ENCODE results near the gene UGT1A6. TPM values are rescaled to one million over a fixed set of nuclear protein-coding genes. Genes with fewer than 3 reads are reported as not detected.
A peak's percentile ranks its signal among the peaks of the same experiment; 100 is the strongest.

Gene UGT1A6
- total RNA-seq, 5 donors from 2014 or later (not counting 1 experiment from before 2014, with no cell fraction given), result 0.32 TPM; not detected in 4

- WGBS (ENCODE audit: insufficient coverage), result no CpG with 5 or more reads among the region's 3 CpGs
- H3K36me3 ChIP-seq (ENCODE audit: control insufficient read depth in 2 of 2, extremely low read depth in 1 of 2, insufficient read depth in 1 of 2, low read length in 1 of 2), result no peaks in the 10 kb centered on the region
- no peaks in the 10 kb centered on the region for H3K4me1 Mint-ChIP-seq
- POLR2A ChIA-PET, result no interaction called here
- H3K27me3 ChIP-seq (replicated peaks in 1 of 2; ENCODE audit: control insufficient read depth in 2 of 2, extremely low read depth in 1 of 2, insufficient read depth in 2 of 2, low read length in 1 of 2), result peaks cover 0 to 15% of the 10 kb centered on the region in 2 experiments
- no peak overlapping the region for H3K27ac ChIP-seq (ENCODE audit: low read length)
- no peaks in the 10 kb centered on the region for H3K4me1 ChIP-seq (ENCODE audit: control insufficient read depth in 1 of 2, extremely low read depth in 1 of 2, insufficient read depth in 2 of 2, low read length in 2 of 2)
- H3K4me3 ChIP-seq (ENCODE audit: control insufficient read depth in 1 of 2, extremely low read depth in 1 of 2, low read length in 1 of 2), result no peak overlapping the region
- peaks cover 0 to 6% (median 0%) of the 10 kb centered on the region in 3 donors for H3K9me3 Mint-ChIP-seq
- H3K27ac Mint-ChIP-seq, result no peak overlapping the region
- no peaks in the 10 kb centered on the region for H3K9me3 ChIP-seq
- H3K4me3 Mint-ChIP-seq, result no peak overlapping the region
- no peaks in the 10 kb centered on the region for H3K36me3 Mint-ChIP-seq
- CTCF ChIA-PET, result no interaction called here
- ATAC-seq (replicated peaks in 1 of 4) (no peak), DNase-seq (no peak)
- peaks cover 2 to 13% of the 10 kb centered on the region in 2 donors for H3K27me3 Mint-ChIP-seq
These were observed 9.5 kb downstream of the UGT1A6 start for GRCh38 chr2:233702238-233702637.

- Histone ChIP-seq H3K4me3 (ENCODE audit: control insufficient read depth in 1 of 2, extremely low read depth in 1 of 2, low read length in 1 of 2) (no peak overlapping the region), H3K9me3 (no peaks in the 10 kb centered on the region), H3K4me1 (ENCODE audit: control insufficient read depth in 1 of 2, extremely low read depth in 1 of 2, insufficient read depth in 2 of 2, low read length in 2 of 2) (no peaks in the 10 kb centered on the region), H3K27me3 (replicated peaks in 1 of 2; ENCODE audit: control insufficient read depth in 2 of 2, extremely low read depth in 1 of 2, insufficient read depth in 2 of 2, low read length in 1 of 2) (peaks cover 0 to 20% of the 10 kb centered on the region in 2 experiments), H3K27ac (ENCODE audit: low read length) (no peak overlapping the region), H3K36me3 (ENCODE audit: control insufficient read depth in 2 of 2, extremely low read depth in 1 of 2, insufficient read depth in 1 of 2, low read length in 1 of 2) (no peaks in the 10 kb centered on the region)
- Mint-ChIP-seq H3K27ac (no peak overlapping the region), H3K27me3 (peaks cover 6 to 24% of the 10 kb centered on the region in 2 donors), H3K4me1 (no peaks in the 10 kb centered on the region), H3K36me3 (no peaks in the 10 kb centered on the region), H3K4me3 (no peak overlapping the region), H3K9me3 (peaks cover 0 to 6% (median 0%) of the 10 kb centered on the region in 3 donors)
- 50% methylated on average over 2 of the region's 4 CpGs for WGBS (ENCODE audit: insufficient coverage)
- no peak for ATAC-seq (replicated peaks in 1 of 4)
- no peak for DNase-seq
- CTCF ChIA-PET, result no interaction called here
- POLR2A ChIA-PET, result no interaction called here
These were observed 13.3 kb downstream of the UGT1A6 start for GRCh38 chr2:233705911-233706506.

- no peaks in the 10 kb centered on the region for H3K9me3 ChIP-seq
- no peaks in the 10 kb centered on the region for H3K4me1 Mint-ChIP-seq
- no peaks in the 10 kb centered on the region for H3K36me3 Mint-ChIP-seq
- no peak overlapping the region for H3K4me3 ChIP-seq (ENCODE audit: control insufficient read depth in 1 of 2, extremely low read depth in 1 of 2, low read length in 1 of 2)
- H3K4me1 ChIP-seq (ENCODE audit: control insufficient read depth in 1 of 2, extremely low read depth in 1 of 2, insufficient read depth in 2 of 2, low read length in 2 of 2), result no peaks in the 10 kb centered on the region
- peaks cover 0 to 6% (median 0%) of the 10 kb centered on the region in 3 donors for H3K9me3 Mint-ChIP-seq
- H3K27ac Mint-ChIP-seq, result no peak overlapping the region
- H3K36me3 ChIP-seq (ENCODE audit: control insufficient read depth in 2 of 2, extremely low read depth in 1 of 2, insufficient read depth in 1 of 2, low read length in 1 of 2), result no peaks in the 10 kb centered on the region
- POLR2A ChIA-PET, result no interaction called here
- no peak overlapping the region for H3K27ac ChIP-seq (ENCODE audit: low read length)
- H3K27me3 ChIP-seq (replicated peaks in 1 of 2; ENCODE audit: control insufficient read depth in 2 of 2, extremely low read depth in 1 of 2, insufficient read depth in 2 of 2, low read length in 1 of 2), result peaks cover 0 to 27% of the 10 kb centered on the region in 2 experiments
- CTCF ChIA-PET, result no interaction called here
- DNase-seq (no peak), ATAC-seq (replicated peaks in 1 of 4) (no peak)
- H3K4me3 Mint-ChIP-seq, result no peak overlapping the region
- 86% methylated on average over 1 of the region's 1 CpG for WGBS (ENCODE audit: insufficient coverage)
- H3K27me3 Mint-ChIP-seq, result peaks cover 12 to 29% of the 10 kb centered on the region in 2 donors
These were observed 14.0 kb downstream of the UGT1A6 start for GRCh38 chr2:233706720-233707119.

DNA sequence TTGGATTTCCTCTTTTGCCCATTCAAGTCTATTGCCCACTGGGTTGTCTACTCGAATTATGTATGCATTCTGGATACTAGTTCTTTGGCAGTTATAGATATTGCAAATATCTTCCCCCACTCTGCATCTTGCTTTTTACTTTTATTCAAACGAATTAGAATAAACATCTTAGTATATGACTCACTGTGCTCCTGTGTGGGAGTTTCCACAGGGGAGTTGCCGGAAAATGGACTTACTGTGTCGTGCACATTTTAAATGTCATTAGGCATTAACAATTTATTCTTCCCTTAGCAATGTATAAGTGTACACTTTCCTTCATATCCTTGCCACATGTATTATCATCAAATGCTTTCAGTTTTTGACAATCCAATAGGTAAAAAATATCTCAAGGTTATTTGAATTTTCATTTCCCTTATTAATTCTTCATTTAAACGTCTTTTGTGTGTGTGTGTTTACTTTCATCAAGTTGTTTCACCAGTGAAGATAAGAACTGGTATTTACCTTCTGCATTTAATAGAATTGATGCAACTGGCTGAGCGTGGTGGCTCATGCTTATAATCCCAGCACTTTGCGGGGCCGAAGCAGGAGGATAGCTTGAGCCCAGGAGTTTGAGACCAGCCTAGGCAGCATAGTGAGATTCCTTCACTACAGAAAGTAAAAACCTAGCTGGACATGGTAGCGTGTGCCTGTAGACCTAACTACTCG, 15.4 kb downstream of the UGT1A6 start:
- no peak for ATAC-seq (replicated peaks in 1 of 4)
- no peak overlapping the region for H3K27ac Mint-ChIP-seq
- H3K4me3 Mint-ChIP-seq, result no peak overlapping the region
- ChIA-PET POLR2A (no interaction called here), CTCF (no interaction called here)
- Histone ChIP-seq H3K4me1 (ENCODE audit: control insufficient read depth in 1 of 2, extremely low read depth in 1 of 2, insufficient read depth in 2 of 2, low read length in 2 of 2) (no peaks in the 10 kb centered on the region), H3K27me3 (replicated peaks in 1 of 2; ENCODE audit: control insufficient read depth in 2 of 2, extremely low read depth in 1 of 2, insufficient read depth in 2 of 2, low read length in 1 of 2) (peaks cover 0 to 27% of the 10 kb centered on the region in 2 experiments), H3K4me3 (ENCODE audit: control insufficient read depth in 1 of 2, extremely low read depth in 1 of 2, low read length in 1 of 2) (no peak overlapping the region), H3K27ac (ENCODE audit: low read length) (no peak overlapping the region), H3K36me3 (ENCODE audit: control insufficient read depth in 2 of 2, extremely low read depth in 1 of 2, insufficient read depth in 1 of 2, low read length in 1 of 2) (no peaks in the 10 kb centered on the region), H3K9me3 (no peaks in the 10 kb centered on the region)
- H3K36me3 Mint-ChIP-seq, result no peaks in the 10 kb centered on the region
- WGBS (ENCODE audit: insufficient coverage), result no CpG with 5 or more reads among the region's 10 CpGs
- peaks cover 0 to 6% (median 0%) of the 10 kb centered on the region in 3 donors for H3K9me3 Mint-ChIP-seq
- H3K4me1 Mint-ChIP-seq, result no peaks in the 10 kb centered on the region
- DNase-seq, result no peak
- H3K27me3 Mint-ChIP-seq, result peaks cover 17 to 35% of the 10 kb centered on the region in 2 donors

DNA sequence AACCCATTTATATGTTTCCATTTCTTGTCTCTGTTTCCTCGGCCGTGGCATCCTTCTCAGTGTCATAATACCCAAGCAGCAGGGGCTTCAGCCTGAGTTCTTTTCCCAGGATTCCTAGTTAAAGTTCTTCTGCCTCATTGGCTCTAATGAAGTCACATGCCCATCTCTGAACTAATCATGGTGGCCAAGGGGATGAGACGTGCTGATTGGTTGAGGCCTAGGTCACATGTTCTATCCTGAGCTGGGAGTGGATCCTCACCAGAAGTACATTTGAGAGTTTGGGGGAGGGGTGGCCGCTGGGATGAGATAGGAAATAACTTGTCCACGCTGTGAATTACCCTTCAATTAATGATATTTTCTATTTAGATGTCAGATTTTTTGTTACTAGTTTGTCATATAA, 16.3 kb downstream of the UGT1A6 start:
- Histone ChIP-seq H3K27me3 (replicated peaks in 1 of 2; ENCODE audit: control insufficient read depth in 2 of 2, extremely low read depth in 1 of 2, insufficient read depth in 2 of 2, low read length in 1 of 2) (peaks cover 0 to 25% of the 10 kb centered on the region in 2 experiments), H3K36me3 (ENCODE audit: control insufficient read depth in 2 of 2, extremely low read depth in 1 of 2, insufficient read depth in 1 of 2, low read length in 1 of 2) (no peaks in the 10 kb centered on the region), H3K4me1 (ENCODE audit: control insufficient read depth in 1 of 2, extremely low read depth in 1 of 2, insufficient read depth in 2 of 2, low read length in 2 of 2) (no peaks in the 10 kb centered on the region), H3K9me3 (no peaks in the 10 kb centered on the region), H3K27ac (ENCODE audit: low read length) (no peak overlapping the region), H3K4me3 (ENCODE audit: control insufficient read depth in 1 of 2, extremely low read depth in 1 of 2, low read length in 1 of 2) (no peak overlapping the region)
- Mint-ChIP-seq H3K36me3 (no peaks in the 10 kb centered on the region), H3K4me1 (no peaks in the 10 kb centered on the region), H3K27ac (no peak overlapping the region), H3K9me3 (peaks cover 0 to 4% (median 0%) of the 10 kb centered on the region in 3 donors), H3K27me3 (peaks cover 24 to 42% of the 10 kb centered on the region in 2 donors), H3K4me3 (no peak overlapping the region)
- POLR2A ChIA-PET, result no interaction called here
- DNase-seq (no peak), ATAC-seq (replicated peaks in 1 of 4) (no peak)
- WGBS (ENCODE audit: insufficient coverage), result no CpG with 5 or more reads among the region's 5 CpGs
- CTCF ChIA-PET, result no interaction called here

DNA sequence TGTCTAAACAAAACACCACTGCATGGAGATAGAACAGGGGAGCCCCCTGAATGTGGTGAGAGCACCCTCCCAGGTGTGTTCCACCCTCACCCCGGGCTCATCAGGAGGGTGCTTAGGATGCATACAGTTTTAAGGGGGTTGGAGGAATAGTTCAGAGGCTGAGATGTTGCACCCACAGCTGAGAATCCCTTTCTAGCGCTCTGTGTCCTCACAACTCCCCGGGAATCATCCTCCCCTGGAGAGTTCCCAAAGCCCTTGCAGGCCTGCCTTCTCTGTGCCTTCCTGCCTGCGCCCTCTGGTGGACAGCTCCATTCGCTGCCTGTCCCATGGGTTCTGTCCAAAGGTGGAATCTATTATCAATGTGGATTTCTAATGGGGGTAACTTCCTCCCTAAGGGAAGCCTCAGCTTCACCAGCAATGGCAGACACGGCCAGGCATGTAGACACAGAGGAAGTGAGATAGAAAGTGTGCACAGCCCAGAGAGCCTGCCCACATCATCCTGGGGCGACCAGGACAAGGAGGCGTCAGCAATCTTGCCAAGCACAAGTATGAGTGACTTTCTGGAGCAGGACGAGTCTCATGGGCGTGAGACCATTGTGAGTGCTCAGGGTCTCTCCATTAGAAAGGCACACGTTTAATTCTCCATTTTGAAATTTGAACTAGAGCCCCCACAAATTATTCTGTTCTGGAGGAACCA, 18.8 kb downstream of the UGT1A6 start:
- H3K27me3 ChIP-seq (replicated peaks in 1 of 2; ENCODE audit: control insufficient read depth in 2 of 2, extremely low read depth in 1 of 2, insufficient read depth in 2 of 2, low read length in 1 of 2), result peaks cover 0 to 18% of the 10 kb centered on the region in 2 experiments
- H3K27ac ChIP-seq (ENCODE audit: low read length), result no peak overlapping the region
- WGBS (ENCODE audit: insufficient coverage), result 53% methylated on average over 3 of the region's 11 CpGs
- CTCF ChIA-PET, result interaction anchor here in 1 of 2 donors (0.8 to 1.0 kb wide), 2 partner anchors 101 to 858 kb away, joined by 3 read pairs; no protein-coding TSS in a partner anchor
- Mint-ChIP-seq H3K4me3 (no peak overlapping the region), H3K9me3 (no peaks in the 10 kb centered on the region), H3K27ac (no peak overlapping the region), H3K4me1 (no peaks in the 10 kb centered on the region), H3K27me3 (peaks cover 25 to 45% of the 10 kb centered on the region in 2 donors), H3K36me3 (no peaks in the 10 kb centered on the region)
- DNase-seq (peak in 34 of 35 experiments; percentile 5 to 73 (median 50)), ATAC-seq (replicated peaks in 1 of 4) (peak in 2 of 4 experiments; percentile 64 to 73)
- no peaks in the 10 kb centered on the region for H3K36me3 ChIP-seq (ENCODE audit: control insufficient read depth in 2 of 2, extremely low read depth in 1 of 2, insufficient read depth in 1 of 2, low read length in 1 of 2)
- H3K9me3 ChIP-seq, result no peaks in the 10 kb centered on the region
- H3K4me3 ChIP-seq (ENCODE audit: control insufficient read depth in 1 of 2, extremely low read depth in 1 of 2, low read length in 1 of 2), result no peak overlapping the region
- no peaks in the 10 kb centered on the region for H3K4me1 ChIP-seq (ENCODE audit: control insufficient read depth in 1 of 2, extremely low read depth in 1 of 2, insufficient read depth in 2 of 2, low read length in 2 of 2)
- POLR2A ChIA-PET, result no interaction called here

Data from T-cell (primary cell).